Activated CD4-positive, alpha-beta T cell treated with anti-CD3 and anti-CD28 coated beads for 48 hours (primary cell): Measurements from ENCODE around the gene ITGB5.
A peak's percentile ranks its signal among the peaks of the same experiment; 100 is the strongest.

ENCODE experiments used
- DNase-seq: peaks from one replicate; pipeline ENCODE4 v3.0.0-alpha.2; 2020

Gene ITGB5, protein sequence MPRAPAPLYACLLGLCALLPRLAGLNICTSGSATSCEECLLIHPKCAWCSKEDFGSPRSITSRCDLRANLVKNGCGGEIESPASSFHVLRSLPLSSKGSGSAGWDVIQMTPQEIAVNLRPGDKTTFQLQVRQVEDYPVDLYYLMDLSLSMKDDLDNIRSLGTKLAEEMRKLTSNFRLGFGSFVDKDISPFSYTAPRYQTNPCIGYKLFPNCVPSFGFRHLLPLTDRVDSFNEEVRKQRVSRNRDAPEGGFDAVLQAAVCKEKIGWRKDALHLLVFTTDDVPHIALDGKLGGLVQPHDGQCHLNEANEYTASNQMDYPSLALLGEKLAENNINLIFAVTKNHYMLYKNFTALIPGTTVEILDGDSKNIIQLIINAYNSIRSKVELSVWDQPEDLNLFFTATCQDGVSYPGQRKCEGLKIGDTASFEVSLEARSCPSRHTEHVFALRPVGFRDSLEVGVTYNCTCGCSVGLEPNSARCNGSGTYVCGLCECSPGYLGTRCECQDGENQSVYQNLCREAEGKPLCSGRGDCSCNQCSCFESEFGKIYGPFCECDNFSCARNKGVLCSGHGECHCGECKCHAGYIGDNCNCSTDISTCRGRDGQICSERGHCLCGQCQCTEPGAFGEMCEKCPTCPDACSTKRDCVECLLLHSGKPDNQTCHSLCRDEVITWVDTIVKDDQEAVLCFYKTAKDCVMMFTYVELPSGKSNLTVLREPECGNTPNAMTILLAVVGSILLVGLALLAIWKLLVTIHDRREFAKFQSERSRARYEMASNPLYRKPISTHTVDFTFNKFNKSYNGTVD

GRCh38 chr3:124887177-124887931 is at the start of gene ITGB5:
Gene ITGB5, minus strand, starts transcription at chr3:124887365. Its CDS starts 365 bp downstream, at chr3:124887000.
- DNase-seq: peak; percentile 50

- no peak for DNase-seq
Observed at GRCh38 chr3:124935794-124936542, 48.8 kb upstream of the ITGB5 start.

DNA sequence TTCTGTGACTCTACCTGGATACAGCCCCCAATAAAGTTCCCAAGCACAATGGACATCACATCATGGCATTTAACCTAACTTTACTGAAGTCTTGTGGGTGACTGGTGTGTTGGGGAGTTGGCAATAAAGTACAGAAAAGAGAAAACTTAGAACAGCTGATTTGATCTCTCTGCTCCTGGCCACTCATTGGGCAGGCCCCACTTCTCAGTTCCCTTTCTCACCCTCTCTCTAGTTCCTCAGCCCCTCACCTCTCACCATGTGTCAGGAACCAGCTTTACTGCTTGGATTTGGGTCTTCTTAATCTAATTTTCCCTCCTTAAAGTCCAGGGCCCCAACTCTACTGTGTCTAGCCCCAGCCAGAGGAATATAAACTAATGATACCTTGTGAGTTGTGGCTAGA is 48.1 kb upstream of the ITGB5 start:
- no peak for DNase-seq

- DNase-seq: no peak
Observed at GRCh38 chr3:124934577-124934976, 47.4 kb upstream of the ITGB5 start, which contains the start of gene MUC13. Gene MUC13, minus strand, starts transcription at chr3:124934751. Its CDS starts 39 bp downstream, at chr3:124934712.

DNA sequence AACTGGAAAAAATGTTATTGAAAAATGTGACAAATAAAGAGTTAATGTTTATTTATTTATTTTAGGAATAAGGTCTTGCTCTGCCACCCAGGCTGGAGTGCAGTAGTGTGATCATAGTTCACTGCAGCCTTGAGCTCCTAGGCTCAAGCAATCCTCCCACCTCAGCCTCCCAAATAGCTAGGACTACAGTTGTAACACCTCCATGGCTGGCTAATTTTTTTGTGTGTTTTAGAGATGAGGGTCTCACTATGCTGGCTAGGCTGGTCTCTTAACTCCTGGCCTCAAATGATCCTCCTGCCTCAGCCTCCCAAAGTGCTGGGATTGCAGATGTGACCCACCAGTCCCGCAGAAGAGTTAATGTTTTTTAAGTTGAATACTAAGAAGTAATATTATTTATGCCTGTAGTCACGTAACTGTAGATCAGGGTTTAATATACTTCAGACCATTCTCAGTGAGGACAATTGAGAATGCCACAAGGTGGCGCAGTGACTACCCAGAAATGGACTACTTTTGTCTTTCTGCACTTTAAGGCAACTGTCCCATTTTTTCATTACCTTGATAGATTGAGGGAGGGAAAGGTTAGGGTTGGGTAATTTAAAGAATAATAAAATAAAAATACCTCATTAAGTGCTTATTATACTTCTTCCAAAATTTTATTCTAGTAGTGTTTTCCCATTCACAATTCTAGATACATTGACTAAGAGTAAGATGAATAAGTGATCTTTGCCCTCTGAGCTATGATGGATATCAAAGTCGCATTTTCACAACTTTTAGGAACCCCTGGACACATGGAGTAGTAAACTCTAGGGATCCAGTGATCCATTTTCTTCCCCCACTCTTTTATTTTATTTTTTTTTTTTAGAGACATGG is 41.4 kb upstream of the ITGB5 start:
- DNase-seq: peak; percentile 74

DNA sequence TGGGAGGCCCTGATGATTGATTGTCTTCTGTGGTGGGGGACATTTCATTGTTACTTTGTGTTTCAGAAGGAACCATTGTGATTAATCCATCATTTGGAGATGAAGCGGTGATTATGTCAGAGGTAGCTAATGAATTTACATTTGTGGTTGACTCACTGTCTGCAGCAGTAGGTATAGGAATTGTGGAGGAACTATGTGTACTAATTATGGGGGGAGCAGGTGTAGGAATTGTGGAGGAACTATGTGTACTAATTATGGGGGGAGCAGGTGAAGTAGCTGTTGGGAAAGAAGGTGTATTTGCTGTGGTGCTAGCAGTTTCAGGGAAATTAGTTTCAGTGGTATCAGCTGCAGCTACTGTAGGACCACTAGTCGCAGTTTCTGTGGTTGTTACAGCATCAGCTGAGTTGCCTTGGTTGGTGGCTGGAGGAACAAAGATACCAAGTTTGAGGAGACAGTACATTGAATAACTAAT is 40.4 kb upstream of the ITGB5 start:
- no peak for DNase-seq

DNA sequence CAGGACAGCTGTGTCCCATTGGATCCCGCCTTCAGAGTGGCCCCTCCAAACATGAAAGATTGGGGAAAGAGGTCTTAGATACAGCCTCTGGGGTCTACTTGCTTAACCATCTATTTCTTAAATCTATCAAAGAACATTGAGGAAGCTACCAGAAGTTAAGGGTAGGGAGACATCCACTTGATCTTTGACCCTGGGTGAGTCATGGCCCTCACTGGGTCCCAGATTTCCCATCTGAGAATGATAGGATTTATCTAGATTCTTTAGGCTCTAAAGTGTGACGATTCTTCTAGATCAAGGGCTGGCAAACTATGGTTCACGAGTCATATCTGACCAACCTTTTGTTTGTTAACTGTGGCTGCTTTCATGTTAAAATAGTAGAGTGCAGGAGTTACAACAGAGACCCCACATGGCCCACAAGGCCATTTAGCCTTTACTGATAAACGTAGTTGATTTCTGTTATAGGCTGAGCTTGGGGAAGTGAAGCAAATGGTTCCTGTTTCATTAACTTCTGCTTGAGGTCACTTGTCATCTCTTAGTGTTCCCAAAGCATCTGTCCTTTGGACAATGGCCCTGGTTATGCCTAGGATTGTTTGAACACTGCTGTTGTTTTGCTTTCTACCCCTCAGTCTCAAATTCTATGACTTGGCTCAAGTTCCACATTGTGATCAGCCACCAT is 39.4 kb upstream of the ITGB5 start:
- no peak for DNase-seq

DNA sequence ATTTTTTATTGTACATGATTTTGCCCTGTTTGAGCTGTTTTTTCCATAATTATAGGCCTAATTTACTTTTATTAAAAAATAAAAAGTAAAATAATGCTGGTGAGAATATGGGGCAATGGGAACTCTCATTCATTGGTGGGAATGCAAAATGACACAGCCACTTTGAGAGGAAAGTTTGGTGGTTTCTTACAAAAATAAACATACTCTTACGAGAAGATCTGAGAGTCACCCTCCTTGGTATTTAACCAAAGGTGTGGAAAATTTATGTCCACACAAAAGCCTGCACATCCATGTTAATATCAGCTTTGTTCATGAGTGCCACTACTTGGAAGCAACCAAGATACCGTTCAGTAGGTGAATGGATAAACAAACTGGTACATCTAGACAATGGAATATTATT is 37.6 kb upstream of the ITGB5 start:
- no peak for DNase-seq

- no peak for DNase-seq
Observed at GRCh38 chr3:124923833-124924232, 36.7 kb upstream of the ITGB5 start.

DNA sequence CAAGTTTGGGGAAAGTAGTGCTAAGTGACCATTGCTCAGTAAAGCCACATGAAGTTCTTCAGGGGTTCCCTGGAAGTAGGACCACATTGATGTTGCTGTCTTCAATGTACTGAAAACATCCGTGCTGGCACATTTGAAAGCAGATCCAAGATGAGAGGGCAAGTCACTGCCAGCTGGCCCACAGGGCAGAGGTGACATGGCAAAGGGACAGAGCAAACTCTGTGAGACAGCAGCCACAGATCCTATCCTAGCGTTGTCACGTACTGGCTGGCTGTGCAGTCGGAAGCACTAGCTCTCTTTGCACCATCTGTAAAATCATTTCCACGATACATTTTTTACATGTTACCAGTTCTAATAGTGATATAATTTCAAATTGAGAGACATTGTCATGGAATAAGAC is 33.6 kb upstream of the ITGB5 start:
- DNase-seq: no peak

DNA sequence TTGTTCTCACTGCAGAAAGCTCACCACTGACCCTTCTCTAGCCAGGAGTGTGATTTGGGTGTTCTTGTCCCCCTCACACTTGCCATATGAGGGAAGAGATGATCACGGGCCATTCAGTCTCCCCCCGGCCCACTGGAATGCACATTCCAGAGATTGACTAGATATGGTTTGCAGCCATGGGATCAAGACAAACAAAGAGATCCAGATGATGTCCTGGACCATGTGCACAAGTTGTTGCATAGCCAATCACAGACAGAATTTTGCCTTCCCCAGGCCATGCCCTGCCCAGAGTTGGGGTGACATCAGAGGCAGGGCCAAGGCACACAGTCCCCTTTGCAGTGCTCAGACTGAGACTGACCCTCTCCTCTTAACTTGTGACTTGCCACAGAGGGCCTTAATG is 32.6 kb upstream of the ITGB5 start:
- no peak for DNase-seq

DNA sequence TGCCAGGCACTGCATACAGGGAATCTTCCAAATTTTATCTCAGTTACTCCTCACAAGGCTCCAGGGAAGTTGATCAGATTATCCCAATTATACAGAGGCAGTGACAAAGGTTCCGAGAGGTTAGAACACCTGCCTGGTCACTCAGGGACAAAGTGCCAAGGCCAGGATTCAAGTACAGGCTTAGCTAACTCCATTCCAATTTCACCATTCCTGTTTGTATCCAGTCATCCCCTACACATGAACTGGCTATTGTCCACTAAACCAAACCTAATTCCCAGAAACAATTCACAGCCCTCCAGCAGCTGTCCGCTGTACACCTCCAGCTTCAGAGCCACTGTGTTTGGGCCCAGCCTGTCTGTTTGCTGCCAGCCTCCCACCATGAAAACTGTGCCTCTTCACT is 31.4 kb upstream of the ITGB5 start:
- no peak for DNase-seq

DNA sequence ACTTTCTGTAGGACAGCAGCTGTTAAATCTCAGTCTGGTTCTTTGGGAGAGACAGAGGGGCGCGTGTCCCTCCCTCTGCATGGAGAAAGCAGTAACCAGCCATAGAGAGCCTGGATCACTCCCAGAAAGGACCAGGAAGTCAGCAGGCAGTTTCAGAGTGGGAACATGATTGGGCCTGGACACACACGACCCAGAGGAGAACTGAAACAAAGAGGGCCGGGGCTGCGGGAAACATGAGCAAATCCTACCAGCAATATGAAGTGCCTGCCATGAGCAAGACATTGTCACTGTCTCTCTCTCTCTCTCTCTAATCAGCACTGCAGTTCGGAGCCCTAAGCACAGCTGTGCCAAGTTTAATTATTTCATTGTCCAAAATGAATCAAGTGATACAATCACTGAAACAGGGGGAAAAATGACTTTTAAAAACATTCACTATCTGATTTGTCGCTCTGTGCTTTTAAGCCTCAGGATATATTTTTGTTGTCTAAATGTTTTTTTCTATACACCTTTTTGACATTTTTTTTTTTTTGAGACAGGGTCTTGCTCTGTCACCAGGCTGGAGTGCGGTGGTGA is 29.8 kb upstream of the ITGB5 start:
- no peak for DNase-seq

DNA sequence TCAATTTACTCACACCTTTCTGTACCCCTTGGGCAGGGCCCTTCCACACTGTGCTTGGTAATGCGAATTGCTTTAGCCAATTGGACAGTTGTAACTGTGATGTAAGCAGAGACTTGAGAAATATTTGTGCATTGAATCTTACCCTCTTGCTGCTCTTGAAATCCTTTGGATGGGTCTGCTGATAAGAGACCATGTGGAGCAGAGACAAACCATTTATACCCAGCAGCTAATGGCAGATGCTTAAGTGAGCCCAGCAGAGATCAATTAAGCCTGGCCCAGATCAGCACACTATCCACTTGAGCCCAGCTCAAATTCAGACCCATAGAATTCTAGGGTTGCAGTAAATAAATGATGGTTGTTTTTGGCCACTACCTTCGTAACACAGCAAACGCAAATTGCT is 28.1 kb upstream of the ITGB5 start:
- DNase-seq: no peak

GRCh38 chr3:124907957-124908356 is 20.8 kb upstream of the ITGB5 start:
- no peak for DNase-seq

DNA sequence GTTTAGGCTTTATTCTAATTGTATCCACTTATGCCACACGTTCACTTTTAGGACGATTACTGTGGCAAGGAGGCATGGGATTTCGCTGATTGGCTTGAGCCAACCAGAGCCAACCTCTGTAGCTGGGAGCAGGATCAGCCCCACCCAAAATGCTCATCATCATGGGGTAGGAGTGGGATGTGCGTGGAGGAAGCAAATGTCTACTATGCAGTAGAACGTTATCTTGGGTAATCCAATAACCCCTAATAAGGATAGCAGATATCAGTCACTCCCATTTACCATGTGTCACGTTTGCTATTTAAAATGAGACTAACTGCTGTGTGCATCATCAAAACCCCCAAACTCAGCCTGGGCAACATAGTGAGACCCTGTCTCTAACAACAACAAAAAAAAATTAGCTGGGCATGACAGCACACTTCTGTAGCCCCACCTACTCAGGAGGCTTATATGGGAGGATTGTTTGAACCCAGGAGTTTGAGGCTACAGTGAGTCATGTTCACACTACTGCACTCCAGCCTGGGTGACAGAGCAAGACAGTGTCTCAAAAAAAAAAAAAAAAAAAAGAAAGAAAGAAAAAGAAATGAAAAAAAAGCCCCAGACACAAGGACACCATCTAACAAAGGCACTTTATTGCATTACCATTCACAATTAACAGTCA is 17.8 kb upstream of the ITGB5 start:
- DNase-seq: no peak

DNA sequence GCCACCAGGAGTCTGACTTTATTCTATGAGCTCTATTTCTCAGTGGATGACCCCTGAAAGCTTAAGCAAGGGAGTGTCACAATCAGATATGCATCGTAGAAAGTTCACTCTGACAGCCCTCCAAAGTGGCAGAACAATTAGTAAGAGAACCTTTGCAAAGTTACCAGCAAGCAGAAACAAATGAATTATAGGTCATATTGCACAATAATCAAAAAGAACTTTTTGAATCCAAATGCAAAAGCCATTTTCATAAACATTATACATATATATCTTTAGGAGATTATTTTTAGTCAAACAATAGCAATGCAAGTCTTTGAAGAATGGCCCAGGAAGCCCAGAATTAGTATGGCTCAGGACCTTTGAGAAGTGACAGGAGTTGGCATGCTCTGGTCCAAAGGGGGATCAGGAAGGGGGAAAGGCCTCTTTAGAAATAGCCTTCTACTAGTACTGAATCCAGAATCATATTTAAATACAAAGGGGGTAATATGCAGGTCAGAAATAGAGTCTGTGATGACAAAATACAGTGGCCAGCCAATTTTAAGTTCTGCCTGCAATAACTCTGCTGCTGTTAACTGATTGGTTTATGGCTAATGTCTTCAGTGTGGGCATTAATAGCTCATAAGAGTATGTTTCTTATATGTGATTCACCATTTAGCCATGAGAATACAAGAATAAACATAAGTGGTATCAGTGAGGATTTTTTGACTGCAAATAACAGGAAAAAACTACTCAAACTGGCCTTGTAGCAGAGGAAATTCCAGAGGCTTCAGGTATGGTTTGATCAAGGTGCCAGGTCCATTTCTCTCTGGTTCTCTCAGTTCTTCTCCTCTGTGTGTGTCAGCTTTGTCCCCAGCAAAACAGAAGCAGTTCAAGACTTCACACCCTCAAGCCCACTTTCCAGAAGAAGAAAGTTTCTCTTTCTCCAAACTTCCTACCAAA is 17.0 kb upstream of the ITGB5 start:
- no peak for DNase-seq

GRCh38 chr3:124896824-124897526 is 9.8 kb upstream of the ITGB5 start:
- DNase-seq: no peak
